HCT116 (cell line): ENCODE data around the gene PAGE5. TPM values are rescaled to one million over a fixed set of nuclear protein-coding genes. Genes with fewer than 3 reads are reported as not detected.

Source experiments
- total RNA-seq: library from RNA; stranded (reverse); gene quantifications from one replicate; pipeline ENCODE4 v1.2.1, GENCODE V29; 2021; ENCODE audit not compliant: unreplicated experiment

Gene PAGE5
- total RNA-seq, 1 experiment from 2014 or later: not detected

Other genes starting within 250 kb of the PAGE5 start
- gene PFKFB1, start 226.2 kb upstream of the PAGE5 start, total RNA-seq: 0.81 TPM
- gene APEX2, start 220.0 kb upstream of the PAGE5 start, total RNA-seq: 28.2 TPM
- not detected for gene ALAS2, start 189.4 kb upstream of the PAGE5 start, total RNA-seq
- gene PAGE2B, start 145.3 kb upstream of the PAGE5 start, total RNA-seq: not detected
- gene PAGE2, start 131.3 kb upstream of the PAGE5 start, total RNA-seq: not detected
- gene PAGE3, start 44.6 kb downstream of the PAGE5 start, total RNA-seq: not detected
- 0.20 TPM for gene MAGEH1, start 231.8 kb downstream of the PAGE5 start, total RNA-seq